Activated naive CD4-positive, alpha-beta T cell treated with anti-CD3 and anti-CD28 coated beads for 36 hours (primary cell): Measurements from ENCODE around the gene SNED1. TPM values are rescaled to one million over a fixed set of nuclear protein-coding genes. Genes with fewer than 3 reads are reported as not detected.

ENCODE experiments used
- CTCF ChIA-PET: fragments of 350-600 bp; sonication (Branson Sonifier 250); formaldehyde crosslinking; loops from one replicate; lab custom pipeline; 2021; ENCODE audit warnings: antibody characterized with exemption; lab: Charles Lee
- DNase-seq: peaks from one replicate; pipeline ENCODE4 v3.0.0-alpha.2; 2020
- H3K27ac Mint-ChIP-seq: one replicate; pipeline ENCODE4 v1.8.0; 2021; ENCODE audit warnings: mild to moderate bottlenecking, mixed read lengths
- H3K27me3 Mint-ChIP-seq: one replicate; pipeline ENCODE4 v1.8.0; 2021; ENCODE audit warnings: low read depth, mixed read lengths
- H3K36me3 Mint-ChIP-seq: one replicate; pipeline ENCODE4 v1.8.0; 2021; ENCODE audit warnings: low read depth, mixed read lengths
- H3K4me1 Mint-ChIP-seq: one replicate; pipeline ENCODE4 v1.8.0; 2021; ENCODE audit warnings: low read depth, mixed read lengths
- H3K4me3 Mint-ChIP-seq: one replicate; pipeline ENCODE4 v1.8.0; 2021; ENCODE audit warnings: mild to moderate bottlenecking, moderate library complexity, mixed read lengths
- H3K9me3 Mint-ChIP-seq: one replicate; pipeline ENCODE4 v1.8.0; 2021; ENCODE audit warnings: mixed read lengths
- intact Hi-C: fragments of 100-400 bp; cut with micrococcal nuclease; formaldehyde crosslinking; loops from one replicate; pipeline ENCODE4 v1.15.1; 2023
- total RNA-seq, 2 experiments: library from RNA; stranded (reverse); gene quantifications; one replicate each; pipeline ENCODE4 v1.2.3, GENCODE V29; 2021

The SNED1 gene
- total RNA-seq, 2 experiments from 2014 or later: 0.35 to 0.60 TPM

DNA sequence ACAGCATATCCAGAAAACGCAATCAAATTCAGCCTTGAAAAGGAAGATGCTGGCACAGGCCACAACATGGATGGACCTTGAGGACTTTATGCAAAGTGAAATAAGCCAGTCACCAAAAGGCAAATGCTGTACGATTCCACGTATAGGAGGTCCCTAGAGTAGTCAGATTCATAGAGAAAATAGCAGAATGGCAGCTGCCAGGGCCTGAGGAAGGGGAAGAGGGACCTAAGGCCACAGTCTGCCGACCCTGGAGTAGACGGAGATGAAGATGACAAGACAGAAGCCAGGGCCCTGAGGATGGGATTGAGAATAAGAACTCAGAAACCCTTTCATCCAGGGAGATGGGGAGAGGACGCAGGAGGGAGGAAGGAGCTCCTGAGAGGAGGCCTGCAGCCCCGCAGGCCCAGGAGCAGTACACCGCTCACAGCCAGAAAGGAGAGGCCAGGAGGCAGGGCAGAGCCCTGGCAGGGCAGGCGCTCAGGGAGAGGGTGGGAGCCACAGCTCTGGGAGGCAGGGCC lies 111.7 kb downstream of the SNED1 start:
- Mint-ChIP-seq H3K4me3 (peak overlapping the region; percentile 70), H3K36me3 (peaks cover 51% of the 10 kb centered on the region), H3K27ac (peak overlapping the region; percentile 92), H3K4me1 (peaks cover 54% of the 10 kb centered on the region), H3K9me3 (no peaks in the 10 kb centered on the region), H3K27me3 (no peaks in the 10 kb centered on the region)
- no peak for DNase-seq
- intact Hi-C loops: no loop called here
- CTCF ChIA-PET: no interaction called here

DNA sequence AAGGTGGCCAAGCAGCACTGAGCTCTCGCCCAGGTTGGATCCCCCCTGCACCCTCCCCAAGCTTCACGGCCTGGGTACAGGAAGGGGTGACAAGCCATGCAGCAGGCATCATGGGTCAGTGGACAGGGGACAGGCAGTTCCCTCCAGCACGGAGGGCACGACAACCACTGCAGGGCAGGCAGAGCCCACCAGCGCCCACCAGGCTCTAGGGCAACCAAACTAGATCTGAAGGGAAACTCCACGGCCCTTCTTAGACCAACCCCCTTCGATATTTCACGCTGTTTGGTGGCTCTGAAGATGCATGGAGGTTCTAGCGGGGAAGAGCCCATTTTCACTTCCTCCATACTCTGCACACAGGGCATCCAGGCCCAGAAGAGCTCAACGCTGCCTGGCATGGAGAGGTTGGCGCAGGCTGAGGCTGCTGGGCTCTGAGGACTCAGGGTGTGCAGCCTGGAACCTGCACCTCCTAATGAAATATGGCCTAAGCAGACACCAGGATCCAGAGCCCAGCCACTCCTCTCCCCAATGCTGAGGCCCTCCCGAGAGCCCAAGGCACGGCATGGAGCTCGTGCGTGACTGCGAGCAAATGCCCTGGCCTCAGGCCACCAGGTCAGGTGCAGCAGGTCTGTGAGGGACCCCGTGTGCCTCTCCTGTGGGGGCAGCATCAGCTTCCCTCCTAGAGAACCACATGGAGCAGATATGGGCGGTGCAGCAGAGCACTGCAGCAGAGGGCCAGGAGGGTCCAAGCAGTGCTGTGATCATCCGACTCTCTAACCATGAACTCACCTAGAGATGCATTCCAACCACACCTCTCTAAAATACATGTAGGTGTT lies 112.4 kb downstream of the SNED1 start:
- H3K27ac Mint-ChIP-seq: peak overlapping the region; percentile 92
- intact Hi-C loops: no loop called here
- CTCF ChIA-PET: no interaction called here
- peak overlapping the region; percentile 70 for H3K4me3 Mint-ChIP-seq
- DNase-seq: no peak
- peaks cover 48% of the 10 kb centered on the region for H3K4me1 Mint-ChIP-seq
- H3K27me3 Mint-ChIP-seq: no peaks in the 10 kb centered on the region
- no peaks in the 10 kb centered on the region for H3K9me3 Mint-ChIP-seq
- H3K36me3 Mint-ChIP-seq: peaks cover 53% of the 10 kb centered on the region

DNA sequence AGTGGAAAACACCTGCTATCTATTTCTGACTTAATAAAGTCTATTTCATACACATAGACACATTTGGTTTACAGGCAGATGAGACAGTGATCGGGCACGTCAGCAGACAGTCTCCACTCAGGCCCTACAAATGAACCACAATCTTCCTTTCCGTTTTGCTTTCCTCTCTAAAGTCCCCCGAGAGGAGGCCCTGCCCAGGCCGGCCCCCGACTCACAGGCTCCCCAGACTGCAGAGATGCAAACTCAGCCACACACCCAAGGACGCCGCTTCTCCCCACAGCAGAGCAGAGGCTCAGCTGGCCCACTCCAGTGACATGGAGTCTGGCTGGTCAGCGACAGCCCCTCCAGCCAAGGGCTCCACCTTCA lies 113.0 kb downstream of the SNED1 start:
- Mint-ChIP-seq H3K27ac (peak overlapping the region; percentile 92), H3K36me3 (peaks cover 57% of the 10 kb centered on the region), H3K9me3 (no peaks in the 10 kb centered on the region), H3K4me3 (peak overlapping the region; percentile 70), H3K4me1 (peaks cover 45% of the 10 kb centered on the region), H3K27me3 (no peaks in the 10 kb centered on the region)
- intact Hi-C loops: no loop called here
- CTCF ChIA-PET: no interaction called here
- no peak for DNase-seq

DNA sequence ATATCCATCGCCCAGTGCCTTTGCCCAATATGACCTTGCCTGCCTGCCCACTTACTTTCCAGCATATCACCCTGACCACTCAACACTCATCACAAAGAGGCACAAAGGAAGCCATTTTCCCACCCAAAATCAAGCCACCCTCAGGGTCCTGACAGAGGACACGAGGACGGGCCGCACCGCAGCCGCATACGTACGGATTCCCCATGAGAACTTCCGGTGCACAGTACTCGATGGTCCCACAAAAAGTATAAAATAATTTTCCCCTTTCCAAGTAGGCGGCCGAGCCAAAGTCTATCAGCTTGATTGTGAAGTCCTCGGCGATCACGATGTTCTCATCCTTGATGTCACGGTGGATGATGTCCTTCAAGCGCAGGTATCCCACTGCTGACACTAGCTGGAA lies 113.6 kb downstream of the SNED1 start:
- H3K9me3 Mint-ChIP-seq: no peaks in the 10 kb centered on the region
- CTCF ChIA-PET: interaction anchor here (1.2 kb wide), 1 partner anchor 34 kb away, joined by 7 read pairs; no protein-coding TSS in a partner anchor
- no peak for DNase-seq
- intact Hi-C loops: no loop called here
- peaks cover 57% of the 10 kb centered on the region for H3K36me3 Mint-ChIP-seq
- H3K27ac Mint-ChIP-seq: peak overlapping the region; percentile 92
- peaks cover 40% of the 10 kb centered on the region for H3K4me1 Mint-ChIP-seq
- peak overlapping the region; percentile 70 for H3K4me3 Mint-ChIP-seq
- no peaks in the 10 kb centered on the region for H3K27me3 Mint-ChIP-seq

DNA sequence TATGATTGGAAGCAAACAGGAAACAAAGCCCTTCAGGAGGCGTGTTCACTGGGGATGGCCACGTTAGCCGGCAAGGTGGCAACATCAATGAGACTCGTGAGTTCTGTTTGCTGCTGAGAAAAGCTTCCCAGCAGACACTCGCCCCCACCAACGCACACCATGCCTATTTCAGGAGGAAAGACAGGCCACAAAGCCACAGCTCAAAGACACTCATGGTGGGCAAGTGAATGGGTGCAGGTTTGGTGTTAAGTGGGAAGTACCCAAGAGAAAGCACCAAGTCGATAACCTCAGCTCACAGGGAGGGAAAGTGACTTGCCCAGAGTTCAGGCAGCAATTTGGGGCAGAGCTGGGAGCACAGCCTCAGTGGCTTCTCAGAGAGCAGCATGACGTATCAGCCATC lies 114.2 kb downstream of the SNED1 start:
- Mint-ChIP-seq H3K4me3 (peak overlapping the region; percentile 70), H3K4me1 (peaks cover 37% of the 10 kb centered on the region), H3K9me3 (no peaks in the 10 kb centered on the region), H3K36me3 (peaks cover 57% of the 10 kb centered on the region), H3K27me3 (no peaks in the 10 kb centered on the region), H3K27ac (peak overlapping the region; percentile 92)
- CTCF ChIA-PET: interaction anchor here (1.0 to 1.2 kb wide), 2 partner anchors 35 to 261 kb away, joined by 4 to 7 read pairs; no protein-coding TSS in a partner anchor
- peak; percentile 67 for DNase-seq
- intact Hi-C loops: no loop called here

DNA sequence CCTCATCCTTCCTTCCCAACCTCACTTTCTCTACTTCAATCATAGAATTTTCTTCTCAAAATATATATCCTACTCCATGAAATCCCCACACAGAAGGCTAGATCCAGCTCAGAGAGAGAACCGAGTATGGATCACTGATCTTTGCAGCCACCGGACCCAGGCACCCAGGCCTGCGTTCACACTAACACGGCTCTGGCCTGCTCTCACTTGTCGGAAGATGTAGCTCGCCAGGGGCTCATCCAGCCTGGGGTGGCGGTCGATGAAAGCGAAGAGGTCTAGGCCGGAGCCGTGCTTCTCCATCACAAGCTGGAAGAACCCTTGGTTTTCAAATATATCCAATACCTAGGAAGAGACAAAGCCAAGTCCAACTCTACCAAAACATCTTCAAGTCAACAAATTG lies 116.4 kb downstream of the SNED1 start:
- intact Hi-C loops: no loop called here
- no peak for DNase-seq
- no peaks in the 10 kb centered on the region for H3K9me3 Mint-ChIP-seq
- H3K4me1 Mint-ChIP-seq: peaks cover 17% of the 10 kb centered on the region
- no peak overlapping the region for H3K4me3 Mint-ChIP-seq
- CTCF ChIA-PET: interaction anchor here (0.6 kb wide), 1 partner anchor 359 kb away, joined by 3 read pairs; no protein-coding TSS in a partner anchor
- H3K27ac Mint-ChIP-seq: no peak overlapping the region
- no peaks in the 10 kb centered on the region for H3K27me3 Mint-ChIP-seq
- H3K36me3 Mint-ChIP-seq: peaks cover 43% of the 10 kb centered on the region

DNA sequence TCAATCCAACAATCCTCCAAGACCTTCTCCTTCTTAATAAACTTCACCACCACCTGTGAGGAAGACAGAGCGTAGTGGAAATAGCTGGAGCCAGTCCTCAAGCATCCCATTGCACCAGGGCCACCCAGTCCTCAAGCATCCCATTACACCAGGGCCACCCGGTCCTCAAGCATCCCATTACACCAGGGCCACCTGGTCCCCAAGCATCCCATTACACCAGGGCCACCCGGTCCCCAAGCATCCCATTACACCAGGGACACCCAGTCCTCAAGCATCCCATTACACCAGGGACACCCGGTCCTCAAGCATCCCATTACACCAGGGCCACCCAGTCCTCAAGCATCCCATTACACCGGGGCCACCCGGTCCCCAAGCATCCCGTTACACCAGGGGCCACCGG lies 116.9 kb downstream of the SNED1 start:
- intact Hi-C loops: no loop called here
- H3K27ac Mint-ChIP-seq: no peak overlapping the region
- H3K9me3 Mint-ChIP-seq: peaks cover 1% of the 10 kb centered on the region
- H3K4me3 Mint-ChIP-seq: no peak overlapping the region
- CTCF ChIA-PET: no interaction called here
- H3K36me3 Mint-ChIP-seq: peaks cover 40% of the 10 kb centered on the region
- peaks cover 14% of the 10 kb centered on the region for H3K4me1 Mint-ChIP-seq
- DNase-seq: no peak
- no peaks in the 10 kb centered on the region for H3K27me3 Mint-ChIP-seq

DNA sequence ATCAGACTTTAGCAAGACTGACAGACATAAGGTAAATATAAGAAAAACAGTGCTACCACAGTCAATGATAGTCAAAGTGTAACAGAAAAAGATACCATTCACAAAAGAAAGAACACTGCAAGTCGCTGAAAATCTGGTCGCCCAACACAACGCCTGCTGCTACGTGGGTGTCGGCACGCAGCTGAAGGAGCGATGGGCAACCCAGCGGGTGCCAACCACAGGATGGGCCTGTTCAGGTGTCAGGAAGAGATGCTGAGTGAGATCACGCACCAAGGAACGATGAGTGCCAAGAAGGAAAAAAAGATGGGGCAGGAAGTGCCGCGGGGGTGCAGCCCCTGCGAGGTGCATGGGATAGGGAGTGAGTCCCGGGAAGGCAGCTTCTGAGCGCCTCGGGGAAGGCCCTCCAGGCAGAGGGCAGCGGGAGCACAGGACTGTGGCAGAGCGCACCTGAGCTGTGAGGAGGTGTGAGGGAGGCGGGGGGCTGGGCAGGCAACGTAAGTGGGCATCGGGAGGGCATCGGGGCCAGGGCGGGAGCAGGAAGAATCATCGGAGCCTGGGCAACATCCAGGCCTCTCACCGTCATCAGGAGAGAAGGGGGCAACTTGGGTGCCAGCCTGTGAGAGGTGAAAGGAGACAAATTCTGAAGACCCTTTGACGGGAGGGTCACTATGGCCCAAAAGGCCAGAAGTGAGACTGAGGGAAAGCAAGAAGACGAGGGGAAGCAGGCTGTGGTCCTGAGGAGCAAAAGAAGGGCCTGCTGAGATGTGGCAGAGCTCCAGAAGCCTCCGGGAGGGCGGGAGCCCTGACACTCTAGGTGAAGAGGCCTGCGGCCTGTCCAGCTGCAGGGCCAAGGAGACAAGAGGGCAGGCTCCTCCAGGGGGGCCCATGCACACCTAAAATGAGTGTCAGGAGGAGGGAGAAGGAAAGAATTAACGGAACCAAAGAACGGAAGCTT lies 118.5 kb downstream of the SNED1 start:
- peaks cover 6% of the 10 kb centered on the region for H3K9me3 Mint-ChIP-seq
- no peaks in the 10 kb centered on the region for H3K27me3 Mint-ChIP-seq
- no peak overlapping the region for H3K27ac Mint-ChIP-seq
- CTCF ChIA-PET: no interaction called here
- no peak overlapping the region for H3K4me3 Mint-ChIP-seq
- intact Hi-C loops: no loop called here
- H3K4me1 Mint-ChIP-seq: peaks cover 18% of the 10 kb centered on the region
- peaks cover 49% of the 10 kb centered on the region for H3K36me3 Mint-ChIP-seq
- DNase-seq: no peak

DNA sequence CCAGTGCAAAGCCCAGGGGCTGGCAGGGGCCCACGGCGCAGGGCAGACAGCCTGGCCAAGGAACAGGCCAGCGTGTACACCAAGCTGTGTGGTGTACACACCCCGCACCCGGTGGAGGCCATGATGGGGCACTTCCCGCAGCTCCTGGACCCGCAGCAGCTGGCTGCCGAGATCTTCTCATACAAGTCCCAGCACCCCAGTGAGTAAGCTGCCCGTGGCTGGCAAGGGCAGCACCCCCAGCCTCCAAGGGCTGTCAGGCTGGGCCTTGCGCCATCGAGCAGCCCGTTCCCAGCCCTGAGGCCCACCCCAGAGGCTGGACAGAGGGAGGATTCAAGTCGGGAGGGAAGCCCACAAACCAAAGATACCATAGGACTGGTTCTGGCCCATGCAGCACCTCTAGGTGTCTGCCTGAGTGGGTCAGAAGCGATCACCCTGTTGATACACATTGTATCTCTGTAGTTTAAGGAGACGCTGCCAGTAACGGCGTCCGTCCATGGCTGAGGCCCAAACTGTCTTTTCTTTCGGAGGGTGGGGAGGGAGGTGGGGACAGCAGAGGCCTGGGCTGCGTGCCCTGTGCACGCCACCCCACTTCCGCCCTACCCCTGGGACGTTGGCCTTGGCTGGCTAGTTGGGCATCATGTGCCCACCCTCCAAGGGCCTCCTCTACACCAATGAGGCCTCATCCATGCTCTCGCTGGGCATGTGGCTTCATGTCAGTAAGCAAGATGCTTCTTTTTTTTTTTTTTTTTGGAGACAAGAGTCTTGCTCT lies 120.5 kb downstream of the SNED1 start:
- Mint-ChIP-seq H3K4me1 (peaks cover 13% of the 10 kb centered on the region), H3K36me3 (peaks cover 47% of the 10 kb centered on the region), H3K27ac (no peak overlapping the region), H3K4me3 (no peak overlapping the region), H3K27me3 (no peaks in the 10 kb centered on the region), H3K9me3 (peaks cover 6% of the 10 kb centered on the region)
- no peak for DNase-seq
- CTCF ChIA-PET: no interaction called here
- intact Hi-C loops: no loop called here

DNA sequence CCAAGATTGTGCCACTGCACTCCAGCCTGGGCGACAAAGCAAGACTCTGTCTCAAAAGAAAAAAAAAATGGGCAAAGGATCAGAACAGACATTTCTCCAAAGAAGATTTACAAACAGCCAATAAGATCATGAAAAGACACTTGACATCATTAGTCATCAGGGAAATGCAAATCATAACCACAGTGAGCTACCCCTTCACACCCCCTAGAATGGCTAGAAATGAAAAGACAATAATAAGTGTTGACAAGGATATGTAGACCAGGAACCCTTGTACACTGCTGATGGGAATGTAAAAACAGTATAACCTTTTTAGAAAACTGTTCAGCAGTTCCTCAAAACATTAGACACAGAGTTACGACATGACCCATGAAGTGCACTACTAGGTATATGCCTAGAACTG lies 122.0 kb downstream of the SNED1 start:
- H3K9me3 Mint-ChIP-seq: peaks cover 6% of the 10 kb centered on the region
- peaks cover 17% of the 10 kb centered on the region for H3K4me1 Mint-ChIP-seq
- H3K27me3 Mint-ChIP-seq: no peaks in the 10 kb centered on the region
- H3K27ac Mint-ChIP-seq: no peak overlapping the region
- no peak for DNase-seq
- intact Hi-C loops: no loop called here
- peaks cover 36% of the 10 kb centered on the region for H3K36me3 Mint-ChIP-seq
- no peak overlapping the region for H3K4me3 Mint-ChIP-seq
- CTCF ChIA-PET: no interaction called here

DNA sequence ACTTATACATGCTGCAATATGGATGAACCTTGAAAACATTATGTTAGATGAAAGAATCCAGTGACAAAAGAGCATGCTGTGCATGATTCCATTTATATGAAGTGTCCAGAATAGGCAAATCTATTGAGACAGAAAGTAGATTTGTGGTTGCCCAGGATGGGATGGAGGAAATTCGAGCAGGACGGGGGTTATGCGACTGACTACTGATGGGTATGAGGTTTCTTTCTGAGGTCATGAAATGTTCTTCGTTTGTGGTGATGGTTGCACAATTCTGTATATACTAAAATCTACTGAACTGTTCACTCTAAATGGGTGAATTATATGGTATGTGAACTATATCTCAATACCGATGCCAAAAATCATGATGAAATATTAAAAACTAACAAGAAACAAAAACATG lies 122.6 kb downstream of the SNED1 start:
- Mint-ChIP-seq H3K36me3 (peaks cover 37% of the 10 kb centered on the region), H3K27ac (no peak overlapping the region), H3K4me1 (peaks cover 19% of the 10 kb centered on the region), H3K27me3 (no peaks in the 10 kb centered on the region), H3K4me3 (no peak overlapping the region), H3K9me3 (peaks cover 6% of the 10 kb centered on the region)
- no peak for DNase-seq
- intact Hi-C loops: no loop called here
- CTCF ChIA-PET: no interaction called here
